AG04449 (cell line): ENCODE results near the gene H1-8.
"Not testable (repeated sequence)": the region's sequence is repeated elsewhere in the genome, so short reads cannot be mapped to it uniquely, and the experiment has no call there.

Source experiments
- CTCF ChIA-PET: fragments of 350-600 bp; formaldehyde crosslinking; extraction: SDS; loops from one replicate; lab custom pipeline; 2021; ENCODE audit warnings: antibody characterized with exemption; lab: Yijun Ruan, JAX
- POLR2A ChIA-PET: fragments of 400-600, 350-600 bp; formaldehyde crosslinking; extraction: SDS; loops from one replicate; lab custom pipeline; 2020; ENCODE audit warnings: antibody characterized with exemption, inconsistent platforms; lab: Yijun Ruan, JAX
- DNase-seq: peaks from one replicate; pipeline ENCODE4 v3.0.0-alpha.2; 2010; ENCODE audit warnings: low read depth, low spot score
- H3K4me3 ChIP-seq: 2 replicates; pipeline ENCODE4 v1.5.1; 2011; ENCODE audit warnings: low read depth, mild to moderate bottlenecking, control low read depth, low read length
- CTCF ChIP-seq: IDR thresholded peaks from one replicate; pipeline ENCODE4 v1.5.1; 2011; ENCODE audit warnings: mild to moderate bottlenecking, moderate library complexity, low read length, control low read depth, inconsistent platforms; ENCODE audit not compliant: insufficient read depth; ENCODE audit errors: missing control alignments

H1-8 gene

GRCh38 chr3:129540776-129541516, 2.0 kb upstream of the H1-8 start:
- TF ChIP-seq CTCF: no peak
- CTCF ChIA-PET: interaction anchor here (1.1 kb wide), 1 partner anchor 10 kb away, joined by 3 read pairs; no protein-coding TSS in a partner anchor
- POLR2A ChIA-PET: no interaction called here
- DNase-seq: no peak
- H3K4me3 ChIP-seq: no peak overlapping the region

- POLR2A ChIA-PET: no interaction called here
- CTCF ChIA-PET: no interaction called here
- no peak for TF ChIP-seq CTCF
- DNase-seq: no peak
- H3K4me3 ChIP-seq: no peak overlapping the region
These were observed 228 bp upstream of the H1-8 start for GRCh38 chr3:129542747-129543146.

GRCh38 chr3:129543999-129544398, 1.0 kb downstream of the H1-8 start:
- CTCF ChIA-PET: interaction anchor here (1.1 to 2.2 kb wide), 2 partner anchors 9 to 16 kb away, joined by 3 to 8 read pairs; no protein-coding TSS in a partner anchor
- no peak overlapping the region for H3K4me3 ChIP-seq
- TF ChIP-seq CTCF: no peak
- POLR2A ChIA-PET: no interaction called here
- DNase-seq: no peak

- DNase-seq, CTCF ChIA-PET, H3K4me3 ChIP-seq, POLR2A ChIA-PET: not testable (repeated sequence)
These were observed 3.0 kb downstream of the H1-8 start for GRCh38 chr3:129545951-129546350.

GRCh38 chr3:129547241-129547640, 4.3 kb downstream of the H1-8 start:
- POLR2A ChIA-PET: no interaction called here
- DNase-seq: no peak
- CTCF ChIA-PET: no interaction called here
- no peak for TF ChIP-seq CTCF
- H3K4me3 ChIP-seq: no peak overlapping the region

GRCh38 chr3:129548104-129548965, 5.4 kb downstream of the H1-8 start:
- H3K4me3 ChIP-seq: no peak overlapping the region
- CTCF ChIA-PET: no interaction called here
- TF ChIP-seq CTCF: no peak
- POLR2A ChIA-PET: no interaction called here
- no peak for DNase-seq
